ENCODE data around the gene TTLL10. TPM values are rescaled to one million over a fixed set of nuclear protein-coding genes. Genes with fewer than 3 reads are reported as not detected.

The TTLL10 gene
- total RNA-seq, 4 donors from 2014 or later: not detected

GRCh38 chr1:1223891-1224290 is 50.2 kb downstream of the TTLL10 start:
- WGBS, 2 donors: 92 to 94% methylated on average over 21 of the region's 21 CpGs
- intact Hi-C loops (cut with DNase I; ENCODE audit: low total_unique reads): no loop called here

GRCh38 chr1:1225238-1225845 is 51.7 kb downstream of the TTLL10 start:
- intact Hi-C loops (cut with DNase I; ENCODE audit: low total_unique reads): no loop called here
- DNase-seq (ENCODE audit: low spot score in 2 of 2): no peak
- TF ChIP-seq POLR2A (IDR thresholded peaks at IDR 0.05): no peak
- TF ChIP-seq CTCF (IDR thresholded peaks at IDR 0.05): no peak
- H3K4me3 ChIP-seq (ENCODE audit: low read depth, poor library complexity, severe bottlenecking): no peak overlapping the region
- 64 to 81% methylated on average over 23 to 32 of the region's 34 CpGs for WGBS, 2 donors

More at GRCh38 chr1:1223891-1224290, 50.2 kb downstream of the TTLL10 start:
- TF ChIP-seq POLR2A (IDR thresholded peaks at IDR 0.05) (no peak), CTCF (IDR thresholded peaks at IDR 0.05) (no peak)
- DNase-seq (ENCODE audit: low spot score in 2 of 2): no peak
- H3K4me3 ChIP-seq (ENCODE audit: low read depth, poor library complexity, severe bottlenecking): no peak overlapping the region

GRCh38 chr1:1225913-1226312 is 52.2 kb downstream of the TTLL10 start:
- no peak overlapping the region for H3K4me3 ChIP-seq (ENCODE audit: low read depth, poor library complexity, severe bottlenecking)
- DNase-seq (ENCODE audit: low spot score in 2 of 2): no peak
- intact Hi-C loops (cut with DNase I; ENCODE audit: low total_unique reads): no loop called here
- no peak for TF ChIP-seq CTCF (IDR thresholded peaks at IDR 0.05)
- TF ChIP-seq POLR2A (IDR thresholded peaks at IDR 0.05): no peak
- WGBS, 2 donors: 58 to 69% methylated on average over 18 of the region's 18 CpGs

GRCh38 chr1:1226566-1227362 is 53.1 kb downstream of the TTLL10 start:
- TF ChIP-seq CTCF (IDR thresholded peaks at IDR 0.05) (no peak), POLR2A (IDR thresholded peaks at IDR 0.05) (no peak)
- no peak for DNase-seq (ENCODE audit: low spot score in 2 of 2)
- H3K4me3 ChIP-seq (ENCODE audit: low read depth, poor library complexity, severe bottlenecking): no peak overlapping the region
- WGBS, 2 donors: 89 to 91% methylated on average over 40 to 44 of the region's 44 CpGs
- intact Hi-C loops (cut with DNase I; ENCODE audit: low total_unique reads): no loop called here

GRCh38 chr1:1227386-1227785 is 53.7 kb downstream of the TTLL10 start:
- no peak for DNase-seq (ENCODE audit: low spot score in 2 of 2)
- H3K4me3 ChIP-seq (ENCODE audit: low read depth, poor library complexity, severe bottlenecking): no peak overlapping the region
- intact Hi-C loops (cut with DNase I; ENCODE audit: low total_unique reads): no loop called here
- WGBS, 2 donors: 98 to 100% methylated on average over 7 to 10 of the region's 25 CpGs
- TF ChIP-seq POLR2A (IDR thresholded peaks at IDR 0.05) (no peak), CTCF (IDR thresholded peaks at IDR 0.05) (no peak)
